Mesenchymal stem cell (in vitro differentiated cells and primary cell): ENCODE results near the gene PLS1.

ENCODE experiments used
- DNase-seq: peaks from one replicate; pipeline ENCODE4 v3.0.0-alpha.2; 2013
- H2AFZ ChIP-seq: one replicate; pipeline ENCODE4 v1.6.1; 2013; ENCODE audit warnings: low read depth, mild to moderate bottlenecking, control low read depth, inconsistent platforms, low read length, moderate library complexity
- H2AK5ac ChIP-seq: 2 replicates; pipeline ENCODE4 v1.6.1; 2013; ENCODE audit warnings: low read length, moderate library complexity, mild to moderate bottlenecking, inconsistent platforms; ENCODE audit not compliant: severe bottlenecking
- H2BK120ac ChIP-seq: one replicate; pipeline ENCODE4 v1.6.1; 2013; ENCODE audit warnings: low read depth, mild to moderate bottlenecking, inconsistent platforms, low read length, moderate library complexity
- H2BK12ac ChIP-seq, 2 experiments: one replicate each; pipeline ENCODE4 v1.6.1; 2013; ENCODE audit warnings: inconsistent platforms in 2 of 2, low read length in 2 of 2, mild to moderate bottlenecking in 2 of 2, moderate library complexity in 2 of 2, control low read depth in 1 of 2
- H2BK15ac ChIP-seq: one replicate; pipeline ENCODE4 v1.6.1; 2013; ENCODE audit warnings: mild to moderate bottlenecking, low read depth, inconsistent platforms; ENCODE audit not compliant: poor library complexity, severe bottlenecking
- H2BK5ac ChIP-seq: 2 replicates; pipeline ENCODE4 v1.6.1; 2013; ENCODE audit warnings: low read depth, mild to moderate bottlenecking, low read length, control low read depth, inconsistent platforms; ENCODE audit not compliant: poor library complexity, severe bottlenecking
- H3K14ac ChIP-seq, 2 experiments: one replicate each; pipeline ENCODE4 v1.6.1; 2013; ENCODE audit warnings: inconsistent platforms in 2 of 2, low read length in 2 of 2, control low read depth in 1 of 2, mild to moderate bottlenecking in 1 of 2, moderate library complexity in 1 of 2
- H3K18ac ChIP-seq, 2 experiments: one replicate each; pipeline ENCODE4 v1.6.1; 2013; ENCODE audit warnings: inconsistent platforms in 2 of 2, low read length in 2 of 2, control low read depth in 1 of 2, low read depth in 1 of 2, mild to moderate bottlenecking in 1 of 2
- H3K23ac ChIP-seq, 2 experiments: one replicate each; pipeline ENCODE4 v1.6.1; 2013; ENCODE audit warnings: inconsistent platforms in 2 of 2, low read length in 2 of 2, mild to moderate bottlenecking in 2 of 2, moderate library complexity in 2 of 2, control low read depth in 1 of 2
- H3K27ac ChIP-seq: 2 replicates; pipeline ENCODE4 v1.5.1; 2013; ENCODE audit warnings: mild to moderate bottlenecking, moderate library complexity, low read length, control low read depth, inconsistent platforms; ENCODE audit not compliant: poor library complexity, severe bottlenecking
- H3K27me3 ChIP-seq, 2 experiments: 2 replicates each; pipeline versions ENCODE4 v1.6.1 to v1.7.0; 2013; ENCODE audit warnings: low read length in 2 of 2, mild to moderate bottlenecking in 2 of 2, moderate library complexity in 2 of 2, control low read depth in 1 of 2, inconsistent platforms in 1 of 2; ENCODE audit not compliant: control insufficient read depth in 1 of 2, insufficient read depth in 1 of 2
- H3K36me3 ChIP-seq, 2 experiments: 2 replicates each; pipeline versions ENCODE4 v1.6.1 to v1.7.0; 2013; ENCODE audit warnings: low read length in 2 of 2, control low read depth in 1 of 2, inconsistent platforms in 1 of 2, low read depth in 1 of 2, mild to moderate bottlenecking in 1 of 2; ENCODE audit not compliant: insufficient read depth in 2 of 2, control insufficient read depth in 1 of 2
- H3K4ac ChIP-seq, 2 experiments: one replicate each; pipeline ENCODE4 v1.6.1; 2013; ENCODE audit warnings: inconsistent platforms in 2 of 2, low read length in 2 of 2, mild to moderate bottlenecking in 2 of 2, moderate library complexity in 2 of 2, control low read depth in 1 of 2, low read depth in 1 of 2
- H3K4me1 ChIP-seq: 2 replicates; pipeline ENCODE4 v1.6.1; 2013; ENCODE audit warnings: low read depth, low read length, control low read depth; ENCODE audit not compliant: control insufficient read depth, insufficient read depth
- H3K4me2 ChIP-seq: 2 replicates; pipeline ENCODE4 v1.6.1; 2013; ENCODE audit warnings: low read length, mild to moderate bottlenecking, inconsistent platforms; ENCODE audit not compliant: poor library complexity, severe bottlenecking
- H3K4me3 ChIP-seq, 2 experiments: 2 replicates each; pipeline versions ENCODE4 v1.5.1 to v1.7.0; 2013; ENCODE audit warnings: low read length in 2 of 2, mild to moderate bottlenecking in 2 of 2, control low read depth in 1 of 2, low read depth in 1 of 2; ENCODE audit not compliant: insufficient read depth in 1 of 2
- H3K79me1 ChIP-seq: replicated peaks from 2 replicates; pipeline ENCODE4 v1.6.1; 2013; ENCODE audit warnings: mild to moderate bottlenecking, control low read depth, low read length, inconsistent platforms; ENCODE audit not compliant: poor library complexity, severe bottlenecking
- H3K9ac ChIP-seq: 2 replicates; pipeline ENCODE4 v1.7.0; 2013; ENCODE audit warnings: mild to moderate bottlenecking, low read length, moderate library complexity
- H3K9me3 ChIP-seq: 2 replicates; pipeline ENCODE4 v1.7.0; 2013; ENCODE audit warnings: mild to moderate bottlenecking, low read length; ENCODE audit not compliant: control insufficient read depth
- H4K8ac ChIP-seq: one replicate; pipeline ENCODE4 v1.6.1; 2013; ENCODE audit warnings: inconsistent platforms, mild to moderate bottlenecking, low read length, moderate library complexity
- H4K91ac ChIP-seq: one replicate; pipeline ENCODE4 v1.6.1; 2013; ENCODE audit warnings: mild to moderate bottlenecking, low read length, inconsistent platforms
- WGBS: methylation state at CpG from one replicate; pipeline ENCODE4 v1.1.7; 2013; ENCODE audit warnings: mixed read lengths; 5-methylcytosine and 5-hydroxymethylcytosine counted together

PLS1 gene

GRCh38 chr3:142646020-142646785 lies 50.0 kb downstream of the PLS1 start:
- H3K4ac ChIP-seq = no peak overlapping the region
- H3K9ac ChIP-seq = no peak overlapping the region
- H3K4me2 ChIP-seq = peak overlapping the region; percentile 18
- H3K23ac ChIP-seq = no peak overlapping the region
- peaks cover 11% of the 10 kb centered on the region for H3K79me1 ChIP-seq
- H3K9me3 ChIP-seq = no peaks in the 10 kb centered on the region
- H3K18ac ChIP-seq = no peak overlapping the region
- H3K36me3 ChIP-seq = no peaks in the 10 kb centered on the region
- H3K14ac ChIP-seq = no peak overlapping the region
- no peak overlapping the region for H4K91ac ChIP-seq
- H2BK5ac ChIP-seq = no peak overlapping the region
- no peaks in the 10 kb centered on the region for H3K27me3 ChIP-seq
- H2BK120ac ChIP-seq = no peak overlapping the region
- H3K4me1 ChIP-seq = peaks cover 3% of the 10 kb centered on the region
- H3K4me3 ChIP-seq = no peak overlapping the region
- WGBS = 95% methylated on average over 5 of the region's 5 CpGs
- H2AK5ac ChIP-seq = peak overlapping the region; percentile 5
- H2AFZ ChIP-seq = no peak overlapping the region
- H4K8ac ChIP-seq = no peak overlapping the region
- no peak overlapping the region for H2BK12ac ChIP-seq
- peak overlapping the region; percentile 84 for H3K27ac ChIP-seq
- DNase-seq = no peak
- H2BK15ac ChIP-seq = no peak overlapping the region

DNA sequence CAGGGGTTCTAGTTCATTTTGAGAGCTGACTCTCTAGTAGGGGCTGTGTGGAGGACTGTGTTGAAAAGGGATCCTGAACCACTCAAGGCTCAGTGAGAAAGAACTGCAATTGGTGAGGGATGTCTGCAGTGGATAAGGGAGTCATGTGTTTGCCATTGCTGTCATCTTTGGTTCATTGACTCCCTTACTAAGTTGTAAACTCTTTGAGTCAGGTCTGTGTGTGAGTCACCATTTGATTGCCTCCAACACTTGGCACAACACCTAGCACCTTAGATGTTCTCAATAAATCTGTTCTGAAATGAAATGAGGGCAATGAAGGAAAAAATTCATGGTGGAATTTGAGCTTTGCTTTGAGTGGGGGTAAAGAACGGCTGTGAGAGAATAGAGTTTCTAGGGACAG lies 51.7 kb downstream of the PLS1 start:
- no peak overlapping the region for H2BK12ac ChIP-seq
- no peak overlapping the region for H3K4ac ChIP-seq
- H3K9ac ChIP-seq = no peak overlapping the region
- H4K91ac ChIP-seq = no peak overlapping the region
- H2AK5ac ChIP-seq = no peak overlapping the region
- no peak overlapping the region for H2BK15ac ChIP-seq
- WGBS = 86% methylated on average over 1 of the region's 1 CpG
- H3K14ac ChIP-seq = no peak overlapping the region
- peaks cover 7% of the 10 kb centered on the region for H3K4me1 ChIP-seq
- H2AFZ ChIP-seq = no peak overlapping the region
- H3K27me3 ChIP-seq = no peaks in the 10 kb centered on the region
- peaks cover 6% of the 10 kb centered on the region for H3K79me1 ChIP-seq
- no peak overlapping the region for H3K18ac ChIP-seq
- H3K9me3 ChIP-seq = no peaks in the 10 kb centered on the region
- H3K23ac ChIP-seq = no peak overlapping the region
- H3K27ac ChIP-seq = no peak overlapping the region
- no peak overlapping the region for H3K4me3 ChIP-seq
- DNase-seq = no peak
- no peak overlapping the region for H4K8ac ChIP-seq
- no peak overlapping the region for H3K4me2 ChIP-seq
- no peaks in the 10 kb centered on the region for H3K36me3 ChIP-seq
- H2BK5ac ChIP-seq = no peak overlapping the region
- H2BK120ac ChIP-seq = no peak overlapping the region

DNA sequence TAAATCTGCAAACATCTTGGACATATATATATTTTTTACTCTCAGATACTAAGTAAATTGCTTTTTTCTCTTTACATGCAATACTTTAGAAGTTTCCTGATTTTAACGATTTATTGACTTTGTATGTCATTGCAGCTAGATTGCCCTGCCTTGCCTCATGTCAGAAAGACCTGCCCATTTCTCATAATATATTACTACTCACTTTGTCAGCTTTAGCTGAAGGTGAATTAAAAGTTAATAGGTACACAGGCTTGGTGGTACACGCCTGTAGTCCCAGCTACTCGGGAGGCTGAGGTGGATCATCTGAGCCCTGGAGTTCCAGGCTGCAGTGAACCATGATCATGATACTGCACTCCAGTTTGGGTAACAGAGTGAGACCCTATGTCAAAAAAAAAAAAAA lies 52.8 kb downstream of the PLS1 start:
- H2AK5ac ChIP-seq = no peak overlapping the region
- no peak overlapping the region for H2BK12ac ChIP-seq
- no peak overlapping the region for H3K4me2 ChIP-seq
- no peaks in the 10 kb centered on the region for H3K36me3 ChIP-seq
- no peak overlapping the region for H2BK5ac ChIP-seq
- H3K79me1 ChIP-seq = peaks cover 6% of the 10 kb centered on the region
- 95% methylated on average over 2 of the region's 3 CpGs for WGBS
- DNase-seq = no peak
- H3K9ac ChIP-seq = no peak overlapping the region
- no peak overlapping the region for H2AFZ ChIP-seq
- no peaks in the 10 kb centered on the region for H3K9me3 ChIP-seq
- H3K27ac ChIP-seq = no peak overlapping the region
- no peak overlapping the region for H3K23ac ChIP-seq
- no peak overlapping the region for H4K8ac ChIP-seq
- no peak overlapping the region for H2BK15ac ChIP-seq
- peaks cover 7% of the 10 kb centered on the region for H3K4me1 ChIP-seq
- H4K91ac ChIP-seq = no peak overlapping the region
- no peak overlapping the region for H3K4me3 ChIP-seq
- H2BK120ac ChIP-seq = no peak overlapping the region
- no peak overlapping the region for H3K18ac ChIP-seq
- H3K4ac ChIP-seq = no peak overlapping the region
- no peak overlapping the region for H3K14ac ChIP-seq
- no peaks in the 10 kb centered on the region for H3K27me3 ChIP-seq

DNA sequence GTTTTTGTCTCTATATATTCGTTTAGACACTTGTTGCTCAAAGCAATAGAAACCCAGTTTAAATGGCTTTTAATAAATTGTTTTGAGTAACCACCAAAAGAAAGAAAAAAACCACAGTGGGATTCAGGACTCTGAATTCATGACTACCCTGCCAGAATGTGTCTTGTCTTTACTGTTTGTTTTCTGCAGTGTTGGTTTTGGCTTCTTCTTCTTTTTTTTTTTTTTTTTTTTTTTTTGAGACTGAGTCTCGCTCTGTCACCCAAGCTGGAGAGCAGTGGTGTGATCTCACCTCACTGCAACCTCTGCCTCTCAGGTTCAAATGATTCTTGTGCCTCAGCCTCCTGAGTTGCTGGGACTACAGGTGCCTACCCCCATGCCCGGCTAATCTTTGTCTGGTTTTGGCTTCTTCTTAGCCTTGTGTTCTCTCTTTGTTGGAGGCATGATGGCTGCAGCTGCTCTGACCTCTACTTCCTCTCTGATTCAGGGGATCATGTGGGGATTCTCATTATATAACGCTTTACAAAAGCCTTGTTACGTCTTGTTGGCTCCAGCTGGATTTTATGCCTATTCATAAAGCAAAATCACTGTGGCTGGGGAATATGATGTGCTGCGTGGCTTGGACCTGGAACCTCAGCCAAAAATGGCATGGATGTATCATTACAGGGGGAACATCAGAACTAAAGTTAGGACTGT lies 54.0 kb downstream of the PLS1 start:
- H2BK120ac ChIP-seq = no peak overlapping the region

More for the DNA sequence above, 54.0 kb downstream of the PLS1 start:
- no peak for DNase-seq
- no peak overlapping the region for H2BK5ac ChIP-seq
- H3K4ac ChIP-seq = no peak overlapping the region
- no peak overlapping the region for H3K4me3 ChIP-seq
- no peak overlapping the region for H3K14ac ChIP-seq
- no peak overlapping the region for H2BK15ac ChIP-seq
- H3K23ac ChIP-seq = no peak overlapping the region
- H3K18ac ChIP-seq = no peak overlapping the region
- no peak overlapping the region for H3K27ac ChIP-seq
- H3K4me1 ChIP-seq = peaks cover 5% of the 10 kb centered on the region
- H3K9ac ChIP-seq = no peak overlapping the region
- no peaks in the 10 kb centered on the region for H3K27me3 ChIP-seq
- H3K9me3 ChIP-seq = no peaks in the 10 kb centered on the region
- no peaks in the 10 kb centered on the region for H3K36me3 ChIP-seq
- WGBS = 84% methylated on average over 4 of the region's 6 CpGs
- H4K8ac ChIP-seq = no peak overlapping the region
- no peak overlapping the region for H4K91ac ChIP-seq
- H2AFZ ChIP-seq = no peak overlapping the region
- no peak overlapping the region for H2AK5ac ChIP-seq
- H2BK12ac ChIP-seq = no peak overlapping the region
- no peak overlapping the region for H3K4me2 ChIP-seq
- H3K79me1 ChIP-seq = peaks cover 6% of the 10 kb centered on the region
